HepG2 (cell line): ENCODE results near the gene STBD1. TPM values are rescaled to one million over a fixed set of nuclear protein-coding genes. Genes with fewer than 3 reads are reported as not detected.
A peak's percentile ranks its signal among the peaks of the same experiment; 100 is the strongest.

Experiments used
- BCL6 ChIP-seq: IDR thresholded peaks from 2 replicates; pipeline ENCODE4 v1.6.1; 2016; ENCODE audit warnings: missing genetic modification reagents, missing compliant biosample characterization
- EHMT2 ChIP-seq: fragments of 200-600 bp; sonication (generic); IDR thresholded peaks from 2 replicates; pipeline ENCODE4 v1.7.0; 2017; ENCODE audit warnings: antibody characterized with exemption, low read depth, low read length, borderline replicate concordance
- GATAD2A ChIP-seq: IDR thresholded peaks from 2 replicates; pipeline ENCODE4 v1.6.1; 2016
- HDAC1 ChIP-seq: sonication (generic); formaldehyde crosslinking; IDR thresholded peaks from 2 replicates; pipeline ENCODE4 v1.5.1; 2020; ENCODE audit warnings: mild to moderate bottlenecking, missing genetic modification reagents
- KDM5B ChIP-seq: sonication (generic); formaldehyde crosslinking; IDR thresholded peaks from 2 replicates; pipeline ENCODE4 v1.4.0; 2020; ENCODE audit warnings: missing genetic modification reagents, mild to moderate bottlenecking, borderline replicate concordance
- KLF15 ChIP-seq: sonication (generic); formaldehyde crosslinking; IDR thresholded peaks from 2 replicates; pipeline ENCODE4 v1.8.1; 2023; ENCODE audit warnings: borderline replicate concordance, mild to moderate bottlenecking, inconsistent platforms, missing genetic modification reagents, mixed read lengths
- KLF6 ChIP-seq: IDR thresholded peaks from 2 replicates; pipeline ENCODE4 v1.8.0; 2016; ENCODE audit warnings: missing biosample characterization, missing genetic modification reagents
- RFX5 ChIP-seq: IDR thresholded peaks from 2 replicates; pipeline ENCODE4 v1.6.1; 2011; ENCODE audit warnings: low read depth, low read length, improper control_type of control experiment
- RFXANK ChIP-seq: IDR thresholded peaks from 2 replicates; pipeline ENCODE4 v1.6.1; 2016
- RNF219 ChIP-seq: sonication (generic); formaldehyde crosslinking; IDR thresholded peaks from 2 replicates; pipeline ENCODE4 v1.5.0; 2020; ENCODE audit warnings: mild to moderate bottlenecking, missing genetic modification reagents
- STAT5B ChIP-seq: sonication (generic); formaldehyde crosslinking; IDR thresholded peaks from 2 replicates; pipeline ENCODE4 v1.4.0; 2020; ENCODE audit warnings: missing genetic modification reagents
- ZBTB44 ChIP-seq: sonication (generic); formaldehyde crosslinking; IDR thresholded peaks from 2 replicates; pipeline ENCODE4 v1.4.0; 2020; ENCODE audit warnings: missing genetic modification reagents
- ZMYM2 ChIP-seq: sonication (generic); formaldehyde crosslinking; IDR thresholded peaks from 2 replicates; pipeline ENCODE4 v1.8.0; 2022; ENCODE audit warnings: mild to moderate bottlenecking, missing genetic modification reagents
- ZNF263 ChIP-seq: sonication (generic); formaldehyde crosslinking; IDR thresholded peaks from 2 replicates; pipeline ENCODE4 v1.4.0; 2020; ENCODE audit warnings: missing genetic modification reagents
- ZSCAN20 ChIP-seq: sonication (generic); formaldehyde crosslinking; IDR thresholded peaks from 2 replicates; pipeline ENCODE4 v1.4.0; 2020; ENCODE audit warnings: missing genetic modification reagents, mild to moderate bottlenecking, borderline replicate concordance
- polyA plus RNA-seq, 8 experiments: library from polyadenylated mRNA; depleted of rRNA in 3 of 8; stranded (reverse) in 7 of 8; unstranded in 1 of 8; fragments of >200 nt; fragmentation: Illumina TruSeq in 4 of 8; extraction: Trizol in 4 of 8; gene quantifications; 2 replicates each; pipeline versions ENCODE4 v1.2.1 to v1.2.3, GENCODE V29; 2011 to 2016; ENCODE audit warnings: low read depth in 4 of 8, missing spikeins in 1 of 8, mixed read lengths in 1 of 8; ENCODE audit not compliant: insufficient read depth in 1 of 8
- total RNA-seq, 5 experiments: library from RNA; depleted of rRNA; stranded (reverse); fragments of >200 nt; fragmentation: Illumina TruSeq; extraction: Trizol; gene quantifications; 2 replicates each; pipeline ENCODE4 v1.2.3, GENCODE V29; 2016; ENCODE audit warnings: low read depth in 1 of 5
- TF ChIP-seq, protein P1 (sequence below): sonication (generic); formaldehyde crosslinking; conservative IDR thresholded peaks from 2 replicates; pipeline ENCODE4 v1.8.0; 2022; ENCODE audit warnings: mild to moderate bottlenecking, moderate library complexity, missing genetic modification reagents
- TF ChIP-seq, protein P2 (sequence below): sonication (generic); formaldehyde crosslinking; IDR thresholded peaks from 2 replicates; pipeline ENCODE4 v1.5.1; 2020; ENCODE audit warnings: mild to moderate bottlenecking, moderate library complexity, missing genetic modification reagents
- TF ChIP-seq, protein P3 (sequence below): sonication (generic); formaldehyde crosslinking; IDR thresholded peaks from 2 replicates; pipeline ENCODE4 v1.5.0; 2020; ENCODE audit warnings: missing genetic modification reagents, mild to moderate bottlenecking, borderline replicate concordance
- TF ChIP-seq, protein P4 (sequence below): sonication (generic); formaldehyde crosslinking; IDR thresholded peaks from 2 replicates; pipeline ENCODE4 v1.5.0; 2020; ENCODE audit warnings: missing genetic modification reagents
- TF ChIP-seq, protein P5 (sequence below): sonication (generic); formaldehyde crosslinking; IDR thresholded peaks from 2 replicates; pipeline ENCODE4 v1.9.0; 2021; ENCODE audit warnings: missing genetic modification reagents, mild to moderate bottlenecking, borderline replicate concordance

The STBD1 gene
- total and polyA plus RNA-seq, 2 of the 13 experiments (the other 11 are each of a cell fraction or from before 2014, with no cell fraction given) = 2.8 to 4.3 TPM

DNA sequence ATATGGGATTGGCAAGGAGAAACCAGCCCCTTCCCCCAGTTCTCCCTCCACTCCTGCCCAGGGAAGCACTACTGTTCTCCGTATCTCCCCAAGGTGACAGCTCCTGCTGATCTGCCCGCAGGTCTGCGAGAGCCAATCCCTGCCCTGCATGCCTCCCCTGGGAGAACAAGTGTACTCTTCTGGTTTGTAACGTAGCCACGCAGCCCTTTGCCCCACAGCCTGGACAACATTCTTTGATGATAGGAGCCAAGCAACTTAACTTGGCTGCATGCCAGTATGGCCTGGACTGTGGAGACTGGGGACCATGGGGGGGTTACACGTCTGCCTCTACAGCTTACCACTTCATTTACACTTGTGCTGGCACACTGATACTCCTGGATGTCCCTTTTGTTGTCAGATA is 2.0 kb downstream of the STBD1 start (continued):
- TF ChIP-seq, protein P1, sequence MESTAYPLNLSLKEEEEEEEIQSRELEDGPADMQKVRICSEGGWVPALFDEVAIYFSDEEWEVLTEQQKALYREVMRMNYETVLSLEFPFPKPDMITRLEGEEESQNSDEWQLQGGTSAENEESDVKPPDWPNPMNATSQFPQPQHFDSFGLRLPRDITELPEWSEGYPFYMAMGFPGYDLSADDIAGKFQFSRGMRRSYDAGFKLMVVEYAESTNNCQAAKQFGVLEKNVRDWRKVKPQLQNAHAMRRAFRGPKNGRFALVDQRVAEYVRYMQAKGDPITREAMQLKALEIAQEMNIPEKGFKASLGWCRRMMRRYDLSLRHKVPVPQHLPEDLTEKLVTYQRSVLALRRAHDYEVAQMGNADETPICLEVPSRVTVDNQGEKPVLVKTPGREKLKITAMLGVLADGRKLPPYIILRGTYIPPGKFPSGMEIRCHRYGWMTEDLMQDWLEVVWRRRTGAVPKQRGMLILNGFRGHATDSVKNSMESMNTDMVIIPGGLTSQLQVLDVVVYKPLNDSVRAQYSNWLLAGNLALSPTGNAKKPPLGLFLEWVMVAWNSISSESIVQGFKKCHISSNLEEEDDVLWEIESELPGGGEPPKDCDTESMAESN (CRISPR knock-in tag) = no peak
- TF ChIP-seq STAT5B (CRISPR knock-in tag) = no peak
- TF ChIP-seq ZMYM2 (CRISPR knock-in tag) = no peak
- 0 out of 2 replicates have a peak, but pooled peaks have one; percentile 32 for TF ChIP-seq BCL6 (CRISPR knock-in tag)
- TF ChIP-seq ZBTB44 (CRISPR knock-in tag) = no peak
- TF ChIP-seq RFXANK (CRISPR knock-in tag) = no peak
- TF ChIP-seq, protein P2, sequence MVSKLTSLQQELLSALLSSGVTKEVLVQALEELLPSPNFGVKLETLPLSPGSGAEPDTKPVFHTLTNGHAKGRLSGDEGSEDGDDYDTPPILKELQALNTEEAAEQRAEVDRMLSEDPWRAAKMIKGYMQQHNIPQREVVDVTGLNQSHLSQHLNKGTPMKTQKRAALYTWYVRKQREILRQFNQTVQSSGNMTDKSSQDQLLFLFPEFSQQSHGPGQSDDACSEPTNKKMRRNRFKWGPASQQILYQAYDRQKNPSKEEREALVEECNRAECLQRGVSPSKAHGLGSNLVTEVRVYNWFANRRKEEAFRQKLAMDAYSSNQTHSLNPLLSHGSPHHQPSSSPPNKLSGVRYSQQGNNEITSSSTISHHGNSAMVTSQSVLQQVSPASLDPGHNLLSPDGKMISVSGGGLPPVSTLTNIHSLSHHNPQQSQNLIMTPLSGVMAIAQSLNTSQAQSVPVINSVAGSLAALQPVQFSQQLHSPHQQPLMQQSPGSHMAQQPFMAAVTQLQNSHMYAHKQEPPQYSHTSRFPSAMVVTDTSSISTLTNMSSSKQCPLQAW (CRISPR knock-in tag) = peak; percentile 66
- no peak for TF ChIP-seq RFX5
- TF ChIP-seq ZSCAN20 (CRISPR knock-in tag) = no peak
- peak; percentile 67 for TF ChIP-seq HDAC1
- no peak for TF ChIP-seq KLF15 (CRISPR knock-in tag)
- TF ChIP-seq KLF6 (CRISPR knock-in tag) = no peak
- no peak for TF ChIP-seq KDM5B (CRISPR knock-in tag)
- TF ChIP-seq GATAD2A (CRISPR knock-in tag) = peak; percentile 77
- no peak for TF ChIP-seq RNF219 (CRISPR knock-in tag)
- TF ChIP-seq, protein P3, sequence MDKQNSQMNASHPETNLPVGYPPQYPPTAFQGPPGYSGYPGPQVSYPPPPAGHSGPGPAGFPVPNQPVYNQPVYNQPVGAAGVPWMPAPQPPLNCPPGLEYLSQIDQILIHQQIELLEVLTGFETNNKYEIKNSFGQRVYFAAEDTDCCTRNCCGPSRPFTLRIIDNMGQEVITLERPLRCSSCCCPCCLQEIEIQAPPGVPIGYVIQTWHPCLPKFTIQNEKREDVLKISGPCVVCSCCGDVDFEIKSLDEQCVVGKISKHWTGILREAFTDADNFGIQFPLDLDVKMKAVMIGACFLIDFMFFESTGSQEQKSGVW = no peak
- peak; percentile 22; the same call in 1 of the 2 replicates for TF ChIP-seq EHMT2
- no peak for TF ChIP-seq ZNF263
- TF ChIP-seq, protein P4, sequence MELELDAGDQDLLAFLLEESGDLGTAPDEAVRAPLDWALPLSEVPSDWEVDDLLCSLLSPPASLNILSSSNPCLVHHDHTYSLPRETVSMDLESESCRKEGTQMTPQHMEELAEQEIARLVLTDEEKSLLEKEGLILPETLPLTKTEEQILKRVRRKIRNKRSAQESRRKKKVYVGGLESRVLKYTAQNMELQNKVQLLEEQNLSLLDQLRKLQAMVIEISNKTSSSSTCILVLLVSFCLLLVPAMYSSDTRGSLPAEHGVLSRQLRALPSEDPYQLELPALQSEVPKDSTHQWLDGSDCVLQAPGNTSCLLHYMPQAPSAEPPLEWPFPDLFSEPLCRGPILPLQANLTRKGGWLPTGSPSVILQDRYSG (CRISPR knock-in tag) = no peak
- TF ChIP-seq, protein P5, sequence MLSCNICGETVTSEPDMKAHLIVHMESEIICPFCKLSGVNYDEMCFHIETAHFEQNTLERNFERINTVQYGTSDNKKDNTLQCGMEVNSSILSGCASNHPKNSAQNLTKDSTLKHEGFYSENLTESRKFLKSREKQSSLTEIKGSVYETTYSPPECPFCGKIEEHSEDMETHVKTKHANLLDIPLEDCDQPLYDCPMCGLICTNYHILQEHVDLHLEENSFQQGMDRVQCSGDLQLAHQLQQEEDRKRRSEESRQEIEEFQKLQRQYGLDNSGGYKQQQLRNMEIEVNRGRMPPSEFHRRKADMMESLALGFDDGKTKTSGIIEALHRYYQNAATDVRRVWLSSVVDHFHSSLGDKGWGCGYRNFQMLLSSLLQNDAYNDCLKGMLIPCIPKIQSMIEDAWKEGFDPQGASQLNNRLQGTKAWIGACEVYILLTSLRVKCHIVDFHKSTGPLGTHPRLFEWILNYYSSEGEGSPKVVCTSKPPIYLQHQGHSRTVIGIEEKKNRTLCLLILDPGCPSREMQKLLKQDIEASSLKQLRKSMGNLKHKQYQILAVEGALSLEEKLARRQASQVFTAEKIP (CRISPR knock-in tag) = no peak
